ENCODE results near the gene ATG10.
"Not testable (repeated sequence)": the region's sequence is repeated elsewhere in the genome, so short reads cannot be mapped to it uniquely, and the experiment has no call there.

Gene ATG10

DNA sequence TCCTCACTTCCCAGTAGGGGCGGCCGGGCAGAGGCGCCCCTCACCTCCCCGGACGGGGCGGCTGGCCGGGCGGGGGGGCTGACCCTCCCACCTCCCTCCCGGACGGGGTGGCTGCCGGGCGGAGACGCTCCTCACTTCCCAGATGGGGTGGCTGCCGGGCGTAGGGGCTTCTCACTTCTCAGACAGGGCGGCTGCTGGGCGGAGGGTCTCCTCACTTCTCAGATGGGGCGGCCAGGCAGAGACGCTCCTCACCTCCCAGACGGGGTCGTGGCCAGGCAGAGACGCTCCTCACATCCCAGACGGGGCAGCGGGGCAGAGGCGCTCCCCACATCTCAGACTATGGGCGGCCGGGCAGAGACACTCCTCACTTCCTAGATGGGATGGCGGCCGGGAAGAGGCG lies 11.7 kb downstream of the ATG10 start:
- H3K27ac ChIP-seq (ENCODE audit: low read depth, low read length, poor library complexity, severe bottlenecking); H3K27me3 ChIP-seq (ENCODE audit: insufficient read depth, low read length); H3K9me3 ChIP-seq (ENCODE audit: low read length); H4K20me1 ChIP-seq (ENCODE audit: insufficient read depth, low read length); H3K4me1 ChIP-seq (ENCODE audit: insufficient read depth, low read length, severe bottlenecking); H3K9me2 ChIP-seq (ENCODE audit: low read depth, low read length); H3K4me2 ChIP-seq (ENCODE audit: low read length); H3F3A ChIP-seq (ENCODE audit: insufficient read depth, low read length); H2AFZ ChIP-seq (ENCODE audit: low read length); H3K4me3 ChIP-seq (ENCODE audit: low read depth, low read length, poor library complexity, severe bottlenecking); H3K9ac ChIP-seq (ENCODE audit: low read length); H3K79me2 ChIP-seq (ENCODE audit: insufficient read depth, low read length); H3K36me3 ChIP-seq (ENCODE audit: insufficient read depth, low read length): not testable (repeated sequence)

DNA sequence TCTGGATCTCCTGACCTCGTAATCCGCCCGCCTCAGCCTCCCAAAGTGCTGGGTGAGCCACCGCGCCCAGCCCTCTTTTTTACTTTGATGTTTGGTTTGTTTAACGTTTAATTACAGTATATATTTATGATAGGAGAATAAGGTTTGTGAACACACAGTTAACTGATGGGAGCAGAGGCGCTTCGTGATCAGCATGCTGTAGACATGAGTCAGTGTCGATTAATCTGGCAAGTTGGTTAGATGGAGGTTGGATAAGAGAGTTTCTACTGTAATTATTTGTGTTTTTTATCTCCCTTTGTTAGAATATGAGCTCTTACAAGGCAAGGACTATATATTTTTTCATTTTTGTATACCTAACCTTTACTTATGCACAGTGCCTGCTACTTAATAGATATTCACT lies 14.3 kb downstream of the ATG10 start:
- H3K4me2 ChIP-seq (ENCODE audit: low read length), result no peak overlapping the region
- 0 out of 2 replicates have a peak, but pooled peaks cover 2% of the 10 kb centered on the region for H3K9me3 ChIP-seq (ENCODE audit: low read length)
- no peaks in the 10 kb centered on the region for H3K4me1 ChIP-seq (ENCODE audit: insufficient read depth, low read length, severe bottlenecking)
- H3K27ac ChIP-seq (ENCODE audit: low read depth, low read length, poor library complexity, severe bottlenecking), result no peak overlapping the region
- H3K9me2 ChIP-seq (ENCODE audit: low read depth, low read length), result no peaks in the 10 kb centered on the region; the same call in 1 of the 2 replicates
- TF ChIP-seq EZH2 (IDR thresholded peaks at IDR 0.05; ENCODE audit: borderline replicate concordance, low read length) (no peak), CTCF (IDR thresholded peaks at IDR 0.05; ENCODE audit: low read length) (no peak)
- 0 out of 2 replicates have a peak, but pooled peaks cover 2% of the 10 kb centered on the region for H3K36me3 ChIP-seq (ENCODE audit: insufficient read depth, low read length)
- no peak overlapping the region for H3K9ac ChIP-seq (ENCODE audit: low read length)
- no peak overlapping the region for H2AFZ ChIP-seq (ENCODE audit: low read length)
- H3F3A ChIP-seq (ENCODE audit: insufficient read depth, low read length), result no peaks in the 10 kb centered on the region
- no peaks in the 10 kb centered on the region for H3K27me3 ChIP-seq (ENCODE audit: insufficient read depth, low read length)
- H3K4me3 ChIP-seq (ENCODE audit: low read depth, low read length, poor library complexity, severe bottlenecking), result no peak overlapping the region
- H3K79me2 ChIP-seq (ENCODE audit: insufficient read depth, low read length), result no peaks in the 10 kb centered on the region
- no peaks in the 10 kb centered on the region for H4K20me1 ChIP-seq (ENCODE audit: insufficient read depth, low read length)

GRCh38 chr5:81989204-81989603 lies 17.4 kb downstream of the ATG10 start:
- no peak overlapping the region for H3K27ac ChIP-seq (ENCODE audit: low read depth, low read length, poor library complexity, severe bottlenecking)
- H2AFZ ChIP-seq (ENCODE audit: low read length), result no peak overlapping the region
- no peaks in the 10 kb centered on the region for H3F3A ChIP-seq (ENCODE audit: insufficient read depth, low read length)
- 0 out of 2 replicates have a peak, but pooled peaks cover 2% of the 10 kb centered on the region for H3K9me3 ChIP-seq (ENCODE audit: low read length)
- H3K79me2 ChIP-seq (ENCODE audit: insufficient read depth, low read length), result no peaks in the 10 kb centered on the region
- no peaks in the 10 kb centered on the region for H3K36me3 ChIP-seq (ENCODE audit: insufficient read depth, low read length)
- H3K4me3 ChIP-seq (ENCODE audit: low read depth, low read length, poor library complexity, severe bottlenecking), result no peak overlapping the region
- no peak overlapping the region for H3K9ac ChIP-seq (ENCODE audit: low read length)
- TF ChIP-seq EZH2 (IDR thresholded peaks at IDR 0.05; ENCODE audit: borderline replicate concordance, low read length) (no peak), CTCF (IDR thresholded peaks at IDR 0.05; ENCODE audit: low read length) (no peak)
- H3K4me2 ChIP-seq (ENCODE audit: low read length), result no peak overlapping the region
- H4K20me1 ChIP-seq (ENCODE audit: insufficient read depth, low read length), result no peaks in the 10 kb centered on the region
- H3K27me3 ChIP-seq (ENCODE audit: insufficient read depth, low read length), result no peaks in the 10 kb centered on the region
- no peaks in the 10 kb centered on the region for H3K4me1 ChIP-seq (ENCODE audit: insufficient read depth, low read length, severe bottlenecking)
- H3K9me2 ChIP-seq (ENCODE audit: low read depth, low read length), result no peaks in the 10 kb centered on the region; the same call in 1 of the 2 replicates

GRCh38 chr5:81994679-81995078 lies 22.9 kb downstream of the ATG10 start:
- Histone ChIP-seq H3K36me3 (ENCODE audit: insufficient read depth, low read length) (peaks cover 5% of the 10 kb centered on the region), H3K9me2 (ENCODE audit: low read depth, low read length) (no peaks in the 10 kb centered on the region), H3K27ac (ENCODE audit: low read depth, low read length, poor library complexity, severe bottlenecking) (no peak overlapping the region), H2AFZ (ENCODE audit: low read length) (no peak overlapping the region), H3K79me2 (ENCODE audit: insufficient read depth, low read length) (no peaks in the 10 kb centered on the region), H3K4me2 (ENCODE audit: low read length) (no peak overlapping the region), H3K4me3 (ENCODE audit: low read depth, low read length, poor library complexity, severe bottlenecking) (no peak overlapping the region), H3K27me3 (ENCODE audit: insufficient read depth, low read length) (no peaks in the 10 kb centered on the region), H3K9ac (ENCODE audit: low read length) (no peak overlapping the region), H4K20me1 (ENCODE audit: insufficient read depth, low read length) (no peaks in the 10 kb centered on the region), H3K4me1 (ENCODE audit: insufficient read depth, low read length, severe bottlenecking) (no peaks in the 10 kb centered on the region), H3F3A (ENCODE audit: insufficient read depth, low read length) (no peaks in the 10 kb centered on the region), H3K9me3 (ENCODE audit: low read length) (no peaks in the 10 kb centered on the region)
- TF ChIP-seq EZH2 (IDR thresholded peaks at IDR 0.05; ENCODE audit: borderline replicate concordance, low read length) (no peak), CTCF (IDR thresholded peaks at IDR 0.05; ENCODE audit: low read length) (no peak)

Measured in OCI-LY1 (cell line).